Hepatocyte (in vitro differentiated cells): ENCODE data around the gene NUDT5. TPM values are rescaled to one million over a fixed set of nuclear protein-coding genes. Genes with fewer than 3 reads are reported as not detected.

Experiments used
- DNase-seq: peaks from one replicate; pipeline ENCODE4 v3.0.0-alpha.2; 2016; ENCODE audit warnings: low spot score
- H2AFZ ChIP-seq: fragments of 200-600 bp; sonication (generic); 2 replicates; pipeline ENCODE4 v1.6.0; 2016; ENCODE audit warnings: antibody characterized with exemption, mild to moderate bottlenecking
- H3K27ac ChIP-seq: fragments of 200-600 bp; sonication (generic); 2 replicates; pipeline ENCODE4 v1.5.1; 2016; ENCODE audit warnings: mild to moderate bottlenecking
- H3K27me3 ChIP-seq: fragments of 200-600 bp; sonication (generic); 2 replicates; pipeline ENCODE4 v1.6.1; 2016
- H3K36me3 ChIP-seq: fragments of 200-600 bp; sonication (generic); replicated peaks from 2 replicates; pipeline ENCODE4 v1.5.1; 2016; ENCODE audit warnings: low read depth; ENCODE audit not compliant: insufficient read depth
- H3K4me1 ChIP-seq: fragments of 200-600 bp; sonication (generic); 2 replicates; pipeline ENCODE4 v1.5.1; 2016; ENCODE audit warnings: mild to moderate bottlenecking, moderate library complexity; ENCODE audit not compliant: insufficient read depth
- H3K4me2 ChIP-seq: fragments of 200-600 bp; sonication (generic); 2 replicates; pipeline ENCODE4 v1.6.0; 2016
- H3K4me3 ChIP-seq: fragments of 200-600 bp; sonication (generic); 2 replicates; pipeline ENCODE4 v1.5.1; 2016; ENCODE audit warnings: mild to moderate bottlenecking
- H3K79me2 ChIP-seq: fragments of 200-600 bp; sonication (generic); 2 replicates; pipeline ENCODE4 v1.6.0; 2017; ENCODE audit warnings: mild to moderate bottlenecking
- H3K9me2 ChIP-seq: fragments of 200-600 bp; sonication (generic); replicated peaks from 2 replicates; pipeline ENCODE4 v1.6.0; 2017; ENCODE audit warnings: mild to moderate bottlenecking; ENCODE audit not compliant: insufficient read depth
- H3K9me3 ChIP-seq: fragments of 200-600 bp; sonication (generic); 2 replicates; pipeline ENCODE4 v1.5.1; 2016; ENCODE audit warnings: low read depth, mild to moderate bottlenecking
- H4K20me1 ChIP-seq: fragments of 200-600 bp; sonication (generic); 2 replicates; pipeline ENCODE4 v1.6.0; 2016; ENCODE audit warnings: mild to moderate bottlenecking; ENCODE audit not compliant: insufficient read depth, poor library complexity, severe bottlenecking
- CTCF ChIP-seq: fragments of 200-600 bp; sonication (generic); IDR thresholded peaks from 2 replicates; pipeline ENCODE4 v1.5.1; 2016; ENCODE audit warnings: antibody characterized with exemption, mild to moderate bottlenecking; ENCODE audit not compliant: poor library complexity
- EZH2 ChIP-seq: fragments of 200-600 bp; sonication (generic); IDR thresholded peaks from 2 replicates; pipeline ENCODE4 v1.6.1; 2016; ENCODE audit warnings: antibody characterized with exemption, mild to moderate bottlenecking, borderline replicate concordance
- EZH2phosphoT487 ChIP-seq: fragments of 200-600 bp; sonication (generic); IDR thresholded peaks from one replicate; pipeline ENCODE4 v1.6.1; 2018; ENCODE audit warnings: antibody characterized with exemption, mild to moderate bottlenecking, low read depth, moderate library complexity; ENCODE audit not compliant: unreplicated experiment, severe bottlenecking
- WGBS: methylation state at CpG from one replicate; pipeline ENCODE4 v1.1.6; 2016; ENCODE audit warnings: low lambda C conversion rate; ENCODE audit errors: missing lambda C conversion rate; 5-methylcytosine and 5-hydroxymethylcytosine counted together
- polyA plus RNA-seq: library from polyadenylated mRNA; unstranded; fragments of >200 nt; fragmentation: Nextera tagmentation; extraction: Ambion mirVana; gene quantifications from 2 replicates; pipeline ENCODE4 v1.2.1, GENCODE V29; 2016
- total RNA-seq: library from RNA; depleted of rRNA; stranded (reverse); fragments of >200 nt; gene quantifications from 2 replicates; pipeline ENCODE4 v1.2.3, GENCODE V29; 2014

Gene NUDT5
- total and polyA plus RNA-seq, 2 experiments from 2014 or later, result 54.0 to 85.1 TPM

- Histone ChIP-seq H3K9me3 (no peaks in the 10 kb centered on the region), H3K9me2 (no peaks in the 10 kb centered on the region), H3K36me3 (no peaks in the 10 kb centered on the region), H3K27me3 (no peaks in the 10 kb centered on the region), H2AFZ (peak overlapping the region; percentile 100), H3K4me2 (peak overlapping the region; percentile 96), H4K20me1 (no peaks in the 10 kb centered on the region), H3K79me2 (peaks cover 89% of the 10 kb centered on the region), H3K27ac (peak overlapping the region; percentile 98), H3K4me3 (peak overlapping the region; percentile 69), H3K4me1 (peaks cover 12% of the 10 kb centered on the region)
- WGBS, result 11% methylated on average over 15 of the region's 15 CpGs
- TF ChIP-seq EZH2 (no peak), EZH2phosphoT487 (no peak), CTCF (no peak)
- DNase-seq, result no peak
Observed at GRCh38 chr10:12196531-12197211, 980 bp upstream of the NUDT5 start.

GRCh38 chr10:12195281-12195602 lies 449 bp downstream of the NUDT5 start:
- H3K4me3 ChIP-seq, result peak overlapping the region; percentile 69
- H2AFZ ChIP-seq, result peak overlapping the region; percentile 100
- peak overlapping the region; percentile 96 for H3K4me2 ChIP-seq
- no peaks in the 10 kb centered on the region for H3K9me3 ChIP-seq
- TF ChIP-seq EZH2, result no peak
- TF ChIP-seq EZH2phosphoT487, result no peak
- no peak for TF ChIP-seq CTCF
- no peaks in the 10 kb centered on the region for H3K9me2 ChIP-seq
- H4K20me1 ChIP-seq, result no peaks in the 10 kb centered on the region
- H3K27me3 ChIP-seq, result no peaks in the 10 kb centered on the region
- no peak for DNase-seq
- H3K27ac ChIP-seq, result peak overlapping the region; percentile 98
- peaks cover 12% of the 10 kb centered on the region for H3K4me1 ChIP-seq
- H3K36me3 ChIP-seq, result no peaks in the 10 kb centered on the region
- WGBS, result 2% methylated on average over 12 of the region's 12 CpGs
- peaks cover 89% of the 10 kb centered on the region for H3K79me2 ChIP-seq

GRCh38 chr10:12194752-12195271 lies 879 bp downstream of the NUDT5 start:
- Histone ChIP-seq H3K27ac (peak overlapping the region; percentile 98), H3K9me3 (no peaks in the 10 kb centered on the region), H3K4me2 (peak overlapping the region; percentile 96), H3K4me1 (peaks cover 12% of the 10 kb centered on the region), H3K79me2 (peaks cover 90% of the 10 kb centered on the region), H3K27me3 (no peaks in the 10 kb centered on the region), H3K9me2 (no peaks in the 10 kb centered on the region), H3K36me3 (no peaks in the 10 kb centered on the region), H3K4me3 (peak overlapping the region; percentile 69), H4K20me1 (no peaks in the 10 kb centered on the region), H2AFZ (peak overlapping the region; percentile 100)
- TF ChIP-seq CTCF (no peak), EZH2 (no peak), EZH2phosphoT487 (no peak)
- WGBS, result 4% methylated on average over 27 of the region's 27 CpGs
- peak; percentile 38 for DNase-seq
